Midbrain (tissue), 1 donor: Measurements from ENCODE around the gene TSC22D4.
"Not testable (repeated sequence)": the region's sequence is repeated elsewhere in the genome, so short reads cannot be mapped to it uniquely, and the experiment has no call there.

ENCODE experiments used
- DNase-seq: peaks from one replicate; lab custom pipeline; 2025; lab: John Stamatoyannopoulos, UW

Gene TSC22D4

GRCh38 chr7:100443096-100443840, 35.7 kb downstream of the TSC22D4 start:
- DNase-seq = no peak

GRCh38 chr7:100441641-100442535, 37.1 kb downstream of the TSC22D4 start:
- DNase-seq = no peak

GRCh38 chr7:100439244-100439643, 39.8 kb downstream of the TSC22D4 start:
- DNase-seq = not testable (repeated sequence)

- not testable (repeated sequence) for DNase-seq
Measured at GRCh38 chr7:100438731-100439130, 40.3 kb downstream of the TSC22D4 start.

- DNase-seq = no peak
Measured at GRCh38 chr7:100438172-100438571, 40.8 kb downstream of the TSC22D4 start.

- no peak for DNase-seq
Measured at GRCh38 chr7:100437150-100438100, 41.6 kb downstream of the TSC22D4 start.

GRCh38 chr7:100435401-100436304, 43.4 kb downstream of the TSC22D4 start:
- DNase-seq = no peak

- DNase-seq = no peak
Measured at GRCh38 chr7:100434297-100435144, 44.5 kb downstream of the TSC22D4 start.

- DNase-seq = no peak
Measured at GRCh38 chr7:100433592-100434296, 45.3 kb downstream of the TSC22D4 start.

- no peak for DNase-seq
Measured at GRCh38 chr7:100433276-100433591, 45.8 kb downstream of the TSC22D4 start.

GRCh38 chr7:100432621-100433275, 46.3 kb downstream of the TSC22D4 start:
- DNase-seq = no peak

- DNase-seq = no peak
Measured at GRCh38 chr7:100432053-100432452, 47.0 kb downstream of the TSC22D4 start.

- no peak for DNase-seq
Measured at GRCh38 chr7:100431286-100431735, 47.7 kb downstream of the TSC22D4 start.

GRCh38 chr7:100430493-100431285, 48.3 kb downstream of the TSC22D4 start:
- no peak for DNase-seq

GRCh38 chr7:100429637-100430492, 49.1 kb downstream of the TSC22D4 start, which contains the start of gene MEPCE:
MEPCE (plus strand) TSS chr7:100429831; CDS start chr7:100430019, 188 bp downstream.
- DNase-seq = peak; percentile 93

- DNase-seq = peak; percentile 99
Measured at GRCh38 chr7:100428967-100429636, 49.9 kb downstream of the TSC22D4 start.
